H1 (cell line): ENCODE data around the gene ETS1. TPM values are rescaled to one million over a fixed set of nuclear protein-coding genes. Genes with fewer than 3 reads are reported as not detected.

Experiments
- CTCF ChIA-PET: fragments of 300-600 bp; sonication (Branson Sonifier 250); formaldehyde crosslinking; loops from one replicate; lab custom pipeline; 2021; ENCODE audit not compliant: partially characterized antibody; lab: Charles Lee
- POLR2A ChIA-PET: fragments of 300-600 bp; sonication (Branson Sonifier 250); formaldehyde crosslinking; loops from one replicate; lab custom pipeline; 2021; ENCODE audit warnings: inconsistent platforms; ENCODE audit not compliant: partially characterized antibody; lab: Charles Lee
- DNase-seq, 2 experiments: peaks; one replicate each; pipeline versions ENCODE4 v3.0.0 to v3.0.0-alpha.2; 2010 to 2022; ENCODE audit warnings: low spot score in 2 of 2, low read depth in 1 of 2, mixed read lengths in 1 of 2
- FAIRE-seq: peaks from 2 replicates; lab custom pipeline; 2011; peaks lifted over from hg19 to GRCh38; lab: Jason Lieb, UNC
- H2AFZ ChIP-seq: 2 replicates; pipeline ENCODE4 v1.8.1; 2012; ENCODE audit warnings: low read length, inconsistent platforms
- H2AK5ac ChIP-seq: 2 replicates; pipeline ENCODE4 v1.6.1; 2013; ENCODE audit warnings: low read depth, low read length
- H2BK120ac ChIP-seq: replicated peaks from 2 replicates; pipeline ENCODE3; 2013; ENCODE audit warnings: low read depth, low read length, inconsistent platforms
- H2BK12ac ChIP-seq: 2 replicates; pipeline ENCODE4 v1.6.1; 2013; ENCODE audit warnings: low read depth, low read length
- H2BK15ac ChIP-seq: 2 replicates; pipeline ENCODE4 v1.6.1; 2013; ENCODE audit warnings: low read length
- H2BK20ac ChIP-seq: 2 replicates; pipeline ENCODE4 v1.6.1; 2013; ENCODE audit warnings: low read length
- H2BK5ac ChIP-seq: 2 replicates; pipeline ENCODE4 v1.6.1; 2013; ENCODE audit warnings: low read depth, low read length
- H3K14ac ChIP-seq: 2 replicates; pipeline ENCODE4 v1.6.1; 2013; ENCODE audit warnings: inconsistent platforms; ENCODE audit not compliant: insufficient read length
- H3K18ac ChIP-seq: 2 replicates; pipeline ENCODE4 v1.6.1; 2013; ENCODE audit warnings: low read length; ENCODE audit errors: extremely low read depth
- H3K23ac ChIP-seq: 2 replicates; pipeline ENCODE4 v1.6.1; 2013; ENCODE audit warnings: inconsistent platforms; ENCODE audit not compliant: insufficient read length
- H3K23me2 ChIP-seq: 2 replicates; pipeline ENCODE4 v1.6.1; 2013; ENCODE audit warnings: low read depth, low read length
- H3K27ac ChIP-seq: 2 replicates; pipeline ENCODE4 v1.6.1; 2011; ENCODE audit warnings: low read depth, low read length, inconsistent platforms
- H3K27me3 ChIP-seq, 4 experiments: replicated peaks in 1 of 4; 1 replicate in 1 of 4; 2 replicates in 3 of 4; pipeline versions ENCODE4 v1.6.1 to v1.8.1; 2011 to 2013; ENCODE audit warnings: low read length in 3 of 4, mild to moderate bottlenecking in 3 of 4, inconsistent platforms in 2 of 4, mixed read lengths in 2 of 4, moderate library complexity in 1 of 4; ENCODE audit not compliant: control insufficient read depth in 3 of 4, insufficient read depth in 3 of 4; ENCODE audit errors: extremely low read depth in 1 of 4
- H3K36me3 ChIP-seq, 4 experiments: 2 replicates each; pipeline versions ENCODE4 v1.6.1 to v1.8.1; 2011 to 2013; ENCODE audit warnings: mild to moderate bottlenecking in 4 of 4, low read length in 3 of 4, moderate library complexity in 2 of 4, control low read depth in 1 of 4, inconsistent platforms in 1 of 4; ENCODE audit not compliant: insufficient read depth in 4 of 4, control insufficient read depth in 2 of 4
- H3K4ac ChIP-seq: replicated peaks from 2 replicates; pipeline ENCODE3; 2013; ENCODE audit warnings: low read length, low read depth, mixed read lengths, inconsistent platforms; ENCODE audit not compliant: insufficient read length
- H3K4me1 ChIP-seq, 4 experiments: replicated peaks in 1 of 4; 1 replicate in 1 of 4; 2 replicates in 3 of 4; pipeline versions ENCODE4 v1.6.1 to v1.8.1; 2011 to 2013; ENCODE audit warnings: low read length in 3 of 4, inconsistent platforms in 2 of 4, mixed read lengths in 1 of 4; ENCODE audit not compliant: insufficient read depth in 4 of 4, control insufficient read depth in 3 of 4
- H3K4me2 ChIP-seq, 2 experiments: 2 replicates each; pipeline versions ENCODE4 v1.6.1 to v1.8.1; 2011 to 2013; ENCODE audit warnings: low read depth in 2 of 2, low read length in 2 of 2, control low read depth in 1 of 2, inconsistent platforms in 1 of 2, mild to moderate bottlenecking in 1 of 2; ENCODE audit not compliant: insufficient read depth in 1 of 2
- H3K4me3 ChIP-seq, 4 experiments: fragments of 200-600, 300-600 bp in 1 of 4; sonication (generic), shearing (Covaris generic), sonication (Bioruptor Twin) in 1 of 4; 2 replicates each; pipeline versions ENCODE4 v1.5.1 to v1.8.1; 2011 to 2016; ENCODE audit warnings: low read length in 4 of 4, low read depth in 3 of 4, control low read depth in 2 of 4, inconsistent platforms in 2 of 4, mild to moderate bottlenecking in 2 of 4, mixed read lengths in 1 of 4, moderate library complexity in 1 of 4; ENCODE audit not compliant: insufficient read depth in 2 of 4; ENCODE audit errors: extremely low read depth in 1 of 4
- H3K56ac ChIP-seq: replicated peaks from 2 replicates; pipeline ENCODE3; 2013; ENCODE audit warnings: low read depth, mild to moderate bottlenecking, mixed read lengths, low read length, inconsistent platforms; ENCODE audit not compliant: insufficient read length
- H3K79me1 ChIP-seq: 2 replicates; pipeline ENCODE4 v1.6.1; 2013; ENCODE audit warnings: low read depth, low read length, control low read depth
- H3K79me2 ChIP-seq, 2 experiments: 2 replicates each; pipeline versions ENCODE4 v1.6.1 to v1.8.1; 2012 to 2013; ENCODE audit warnings: low read length in 2 of 2, mild to moderate bottlenecking in 2 of 2, inconsistent platforms in 1 of 2; ENCODE audit not compliant: insufficient read depth in 2 of 2, control insufficient read depth in 1 of 2
- H3K9ac ChIP-seq, 4 experiments: replicated peaks in 1 of 4; 1 replicate in 1 of 4; 2 replicates in 3 of 4; pipeline versions ENCODE4 v1.6.1 to v1.8.1; 2011 to 2013; ENCODE audit warnings: low read depth in 3 of 4, low read length in 3 of 4, control low read depth in 2 of 4, mild to moderate bottlenecking in 2 of 4, moderate library complexity in 2 of 4, inconsistent platforms in 1 of 4; ENCODE audit errors: extremely low read depth in 1 of 4
- H3K9me3 ChIP-seq, 2 experiments: 2 replicates each; pipeline versions ENCODE4 v1.6.1 to v1.8.1; 2012 to 2013; ENCODE audit warnings: mild to moderate bottlenecking in 2 of 2, moderate library complexity in 2 of 2, control low read depth in 1 of 2, inconsistent platforms in 1 of 2, low read depth in 1 of 2, low read length in 1 of 2, mixed read lengths in 1 of 2; ENCODE audit not compliant: insufficient read depth in 2 of 2
- H4K20me1 ChIP-seq, 2 experiments: replicated peaks in 1 of 2; 2 replicates each; pipeline versions ENCODE3 to v1.8.1; 2011 to 2013; ENCODE audit warnings: inconsistent platforms in 2 of 2, low read length in 2 of 2, mild to moderate bottlenecking in 1 of 2; ENCODE audit not compliant: insufficient read depth in 2 of 2, control insufficient read depth in 1 of 2
- H4K5ac ChIP-seq: 2 replicates; pipeline ENCODE4 v1.6.1; 2013; ENCODE audit warnings: low read length, low read depth, mixed read lengths, inconsistent platforms; ENCODE audit not compliant: insufficient read length
- H4K8ac ChIP-seq: 2 replicates; pipeline ENCODE4 v1.8.0; 2013; ENCODE audit warnings: mild to moderate bottlenecking, moderate library complexity, low read length, inconsistent platforms; ENCODE audit not compliant: insufficient read depth; ENCODE audit errors: extremely low read depth
- H4K91ac ChIP-seq: replicated peaks from 2 replicates; pipeline ENCODE3; 2013; ENCODE audit warnings: low read length, mixed read lengths, inconsistent platforms; ENCODE audit not compliant: insufficient read length
- BACH1 ChIP-seq: IDR thresholded peaks from 2 replicates; pipeline ENCODE4 v1.6.1; 2012; ENCODE audit warnings: low read length, improper control_type of control experiment
- BRCA1 ChIP-seq: IDR thresholded peaks from 2 replicates; pipeline ENCODE4 v1.6.1; 2012; ENCODE audit warnings: low read depth, low read length, improper control_type of control experiment
- EP300 ChIP-seq, 2 experiments: IDR thresholded peaks; 1 replicate in 1 of 2; 2 replicates in 1 of 2; pipeline ENCODE4 v1.6.1; 2011 to 2012; ENCODE audit warnings: low read depth in 2 of 2, low read length in 2 of 2, mild to moderate bottlenecking in 2 of 2, borderline replicate concordance in 1 of 2, inconsistent platforms in 1 of 2, moderate library complexity in 1 of 2
- NRF1 ChIP-seq: IDR thresholded peaks from 2 replicates; pipeline ENCODE4 v1.6.1; 2011; ENCODE audit warnings: mild to moderate bottlenecking, low read depth, low read length, improper control_type of control experiment
- PHF8 ChIP-seq: fragments of 200-600 bp; sonication (generic); conservative IDR thresholded peaks from 2 replicates; pipeline ENCODE4 v1.7.1; 2012; ENCODE audit warnings: low read depth, mild to moderate bottlenecking, inconsistent platforms, low read length, moderate library complexity
- POLR2AphosphoS5 ChIP-seq: IDR thresholded peaks from 2 replicates; pipeline ENCODE4 v1.6.1; 2011; ENCODE audit warnings: low read depth, low read length
- POU5F1 ChIP-seq: IDR thresholded peaks from 2 replicates; pipeline ENCODE4 v1.6.1; 2011; ENCODE audit warnings: low read depth, mild to moderate bottlenecking, low read length, moderate library complexity
- RNF2 ChIP-seq: fragments of 200-900, 300-1000 bp; sonication (generic); IDR thresholded peaks from 2 replicates; pipeline ENCODE4 v1.7.1; 2016; ENCODE audit warnings: borderline replicate concordance, low read depth, mild to moderate bottlenecking, antibody characterized with exemption, low read length; ENCODE audit not compliant: poor library complexity, severe bottlenecking; ENCODE audit errors: missing control alignments
- RXRA ChIP-seq: IDR thresholded peaks from 2 replicates; pipeline ENCODE4 v1.6.1; 2011; ENCODE audit warnings: low read depth, mild to moderate bottlenecking, low read length, moderate library complexity; ENCODE audit not compliant: insufficient read depth
- SIX5 ChIP-seq: IDR thresholded peaks from 2 replicates; pipeline ENCODE4 v1.6.1; 2011; ENCODE audit warnings: mild to moderate bottlenecking, low read depth, low read length
- TAF1 ChIP-seq: IDR thresholded peaks from 2 replicates; pipeline ENCODE4 v1.6.1; 2011; ENCODE audit warnings: mild to moderate bottlenecking, low read depth, low read length
- YY1 ChIP-seq: IDR thresholded peaks from 2 replicates; pipeline ENCODE4 v1.6.1; 2011; ENCODE audit warnings: low read depth, mild to moderate bottlenecking, low read length
- WGBS, 2 experiments: shearing (Covaris generic) in 1 of 2; methylation state at CpG; one replicate each; pipeline versions ENCODE4 v1.1.6 to v1.1.7; 2013 to 2015; ENCODE audit warnings: low lambda C conversion rate in 2 of 2, mixed read lengths in 2 of 2, inconsistent platforms in 1 of 2, low coverage in 1 of 2, missing lambda C conversion rate in 1 of 2; ENCODE audit not compliant: insufficient replicate concordance in 2 of 2, insufficient coverage in 1 of 2, insufficient read length in 1 of 2; ENCODE audit errors: extremely low coverage in 1 of 2, missing lambda C conversion rate in 1 of 2; 5-methylcytosine and 5-hydroxymethylcytosine counted together
- polyA plus RNA-seq, 7 experiments: library from polyadenylated mRNA; depleted of rRNA in 3 of 7; stranded (reverse) in 5 of 7; unstranded in 2 of 7; fragments of >200 nt in 5 of 7; fragments of 200-250 nt in 2 of 7; gene quantifications; 1 replicate in 5 of 7; 2 replicates in 1 of 7; 4 replicates in 1 of 7; pipeline versions ENCODE4 v1.2.1 to v1.2.3, GENCODE V29; 2011 to 2013; ENCODE audit warnings: missing spikeins in 2 of 7, mixed read lengths in 2 of 7
- total RNA-seq: library from RNA; stranded (reverse); fragmentation: NEBNext Ultra II Directional; extraction: Animal tissue kit (Norgen Biotek cat#: 25700); gene quantifications from 2 replicates; pipeline ENCODE4 v1.2.1, GENCODE V29; 2021
- TF ChIP-seq, protein P1 (sequence below): IDR thresholded peaks from 2 replicates; pipeline ENCODE4 v1.6.1; 2012; ENCODE audit warnings: low read length, inconsistent platforms

ETS1 gene
- total and polyA plus RNA-seq, 2 of the 8 experiments (the other 6 are each of a cell fraction or from before 2014, with no cell fraction given) = 10.0 to 35.3 TPM

DNA sequence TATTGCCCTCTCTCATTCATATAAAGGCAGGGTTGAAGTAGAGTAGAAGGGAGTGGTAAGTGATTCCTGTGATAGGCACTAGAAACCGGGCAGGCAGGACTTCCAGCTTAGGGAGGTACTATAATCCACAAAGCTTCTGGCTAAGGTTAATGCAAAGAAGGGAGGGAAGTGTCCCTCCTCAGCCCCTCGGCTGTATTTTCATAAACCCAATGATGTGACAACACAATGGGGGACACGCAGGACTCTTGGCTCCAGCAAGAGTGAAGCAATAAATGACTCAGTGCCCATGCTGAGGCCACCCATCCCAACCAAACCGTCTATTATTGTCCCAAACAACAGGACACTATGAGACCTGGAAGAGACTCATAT, 90.7 kb downstream of the ETS1 start:
- H3K14ac ChIP-seq = no peak overlapping the region
- H4K91ac ChIP-seq = no peak overlapping the region
- H3K23me2 ChIP-seq = no peaks in the 10 kb centered on the region
- FAIRE-seq (no peak), DNase-seq (no peak)
- no peak overlapping the region for H3K4me2 ChIP-seq
- no peaks in the 10 kb centered on the region for H4K20me1 ChIP-seq
- no peaks in the 10 kb centered on the region for H3K9me3 ChIP-seq
- H2BK20ac ChIP-seq = no peak overlapping the region
- H3K4me3 ChIP-seq = no peak overlapping the region
- no peaks in the 10 kb centered on the region; a peak in 1 of 4 replicates for H3K79me2 ChIP-seq
- no peak overlapping the region for H2BK15ac ChIP-seq
- no peaks in the 10 kb centered on the region for H3K79me1 ChIP-seq
- no peak overlapping the region for H4K5ac ChIP-seq
- H3K27me3 ChIP-seq = no peaks in the 10 kb centered on the region
- no peak overlapping the region for H2BK12ac ChIP-seq
- ChIA-PET CTCF (interaction anchor here (0.9 to 1.2 kb wide), 2 partner anchors 9 to 12 kb away, joined by 4 read pairs; no protein-coding TSS in a partner anchor), POLR2A (interaction anchor here (1.6 kb wide), 1 partner anchor 14 kb away, joined by 3 read pairs; no protein-coding TSS in a partner anchor)
- no peak overlapping the region for H3K56ac ChIP-seq
- no peak overlapping the region for H3K27ac ChIP-seq
- H2AFZ ChIP-seq = no peak overlapping the region
- TF ChIP-seq RNF2 (no peak), NRF1 (no peak), YY1 (no peak), PHF8 (no peak), TAF1 (no peak), RXRA (no peak), POLR2AphosphoS5 (no peak), EP300 (IDR thresholded peaks at IDR 0.05; ENCODE audit: borderline replicate concordance in 1 of 2, low read depth in 2 of 2, low read length in 2 of 2) (no peak), BRCA1 (no peak), SIX5 (no peak), BACH1 (no peak), POU5F1 (no peak)
- TF ChIP-seq, protein P1, sequence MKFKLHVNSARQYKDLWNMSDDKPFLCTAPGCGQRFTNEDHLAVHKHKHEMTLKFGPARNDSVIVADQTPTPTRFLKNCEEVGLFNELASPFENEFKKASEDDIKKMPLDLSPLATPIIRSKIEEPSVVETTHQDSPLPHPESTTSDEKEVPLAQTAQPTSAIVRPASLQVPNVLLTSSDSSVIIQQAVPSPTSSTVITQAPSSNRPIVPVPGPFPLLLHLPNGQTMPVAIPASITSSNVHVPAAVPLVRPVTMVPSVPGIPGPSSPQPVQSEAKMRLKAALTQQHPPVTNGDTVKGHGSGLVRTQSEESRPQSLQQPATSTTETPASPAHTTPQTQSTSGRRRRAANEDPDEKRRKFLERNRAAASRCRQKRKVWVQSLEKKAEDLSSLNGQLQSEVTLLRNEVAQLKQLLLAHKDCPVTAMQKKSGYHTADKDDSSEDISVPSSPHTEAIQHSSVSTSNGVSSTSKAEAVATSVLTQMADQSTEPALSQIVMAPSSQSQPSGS = no peak
- H3K4me1 ChIP-seq = peaks cover 0 to 12% (median 4%) of the 10 kb centered on the region in 4 experiments; a peak in 3 of 7 replicates
- no peak overlapping the region for H2AK5ac ChIP-seq
- no peak overlapping the region for H2BK120ac ChIP-seq
- no peak overlapping the region for H4K8ac ChIP-seq
- H3K9ac ChIP-seq = no peak overlapping the region
- H3K36me3 ChIP-seq = no peaks in the 10 kb centered on the region
- H3K4ac ChIP-seq = no peak overlapping the region
- H3K23ac ChIP-seq = no peak overlapping the region
- no peak overlapping the region for H3K18ac ChIP-seq
- WGBS, 2 experiments = 92% methylated on average over 4 of the region's 4 CpGs; no CpG with 5 or more reads in 1 of the 2 experiments
- H2BK5ac ChIP-seq = no peak overlapping the region
